ENCODE data around the gene HS3ST3A1.

GRCh38 chr17:13523164-13523563 is 78.6 kb downstream of the HS3ST3A1 start:
- TF ChIP-seq POLR2AphosphoS5 (IDR thresholded peaks at IDR 0.05) (no peak), CTCF (IDR thresholded peaks at IDR 0.05 in 8 of 11, conservative IDR thresholded peaks at IDR 0.05 in 3 of 11) (no peak), POLR2A (IDR thresholded peaks at IDR 0.05) (no peak)
